ENCODE data around the gene GPNMB.

Gene GPNMB

GRCh38 chr7:23285657-23286646, 39.4 kb downstream of the GPNMB start:
- H3K9me2 ChIP-seq (ENCODE audit: low read depth, low read length) = no peaks in the 10 kb centered on the region
- no peak overlapping the region for H3K27ac ChIP-seq (ENCODE audit: low read depth, low read length, poor library complexity, severe bottlenecking)
- H3K4me3 ChIP-seq (ENCODE audit: low read depth, low read length, poor library complexity, severe bottlenecking) = no peak overlapping the region
- no peaks in the 10 kb centered on the region for H3K27me3 ChIP-seq (ENCODE audit: insufficient read depth, low read length)
- H3K36me3 ChIP-seq (ENCODE audit: insufficient read depth, low read length) = no peaks in the 10 kb centered on the region
- 0 out of 2 replicates have a peak, but pooled peaks cover 4% of the 10 kb centered on the region for H3F3A ChIP-seq (ENCODE audit: insufficient read depth, low read length)
- H3K4me2 ChIP-seq (ENCODE audit: low read length) = no peak overlapping the region
- H2AFZ ChIP-seq (ENCODE audit: low read length) = no peak overlapping the region
- no peaks in the 10 kb centered on the region for H4K20me1 ChIP-seq (ENCODE audit: insufficient read depth, low read length)
- H3K9me3 ChIP-seq (ENCODE audit: low read length) = no peaks in the 10 kb centered on the region
- H3K9ac ChIP-seq (ENCODE audit: low read length) = no peak overlapping the region
- no peaks in the 10 kb centered on the region for H3K79me2 ChIP-seq (ENCODE audit: insufficient read depth, low read length)
- TF ChIP-seq CTCF (IDR thresholded peaks at IDR 0.05; ENCODE audit: low read length) = no peak
- no peak for TF ChIP-seq EZH2 (IDR thresholded peaks at IDR 0.05; ENCODE audit: borderline replicate concordance, low read length)
- H3K4me1 ChIP-seq (ENCODE audit: insufficient read depth, low read length, severe bottlenecking) = peaks cover 5% of the 10 kb centered on the region

- Histone ChIP-seq H3K4me3 (ENCODE audit: low read depth, low read length, poor library complexity, severe bottlenecking) (no peak overlapping the region), H3K9ac (ENCODE audit: low read length) (no peak overlapping the region), H3F3A (ENCODE audit: insufficient read depth, low read length) (0 out of 2 replicates have a peak, but pooled peaks cover 4% of the 10 kb centered on the region), H3K4me2 (ENCODE audit: low read length) (no peak overlapping the region), H3K36me3 (ENCODE audit: insufficient read depth, low read length) (no peaks in the 10 kb centered on the region), H2AFZ (ENCODE audit: low read length) (peak overlapping the region; percentile 24; the same call in 1 of the 2 replicates), H3K27ac (ENCODE audit: low read depth, low read length, poor library complexity, severe bottlenecking) (no peak overlapping the region), H3K27me3 (ENCODE audit: insufficient read depth, low read length) (no peaks in the 10 kb centered on the region), H3K9me2 (ENCODE audit: low read depth, low read length) (no peaks in the 10 kb centered on the region), H4K20me1 (ENCODE audit: insufficient read depth, low read length) (no peaks in the 10 kb centered on the region), H3K9me3 (ENCODE audit: low read length) (no peaks in the 10 kb centered on the region), H3K79me2 (ENCODE audit: insufficient read depth, low read length) (no peaks in the 10 kb centered on the region), H3K4me1 (ENCODE audit: insufficient read depth, low read length, severe bottlenecking) (peaks cover 5% of the 10 kb centered on the region)
- TF ChIP-seq CTCF (IDR thresholded peaks at IDR 0.05; ENCODE audit: low read length) (no peak), EZH2 (IDR thresholded peaks at IDR 0.05; ENCODE audit: borderline replicate concordance, low read length) (no peak)
Measured at GRCh38 chr7:23287612-23288011, 41.0 kb downstream of the GPNMB start.

- no peak overlapping the region for H2AFZ ChIP-seq (ENCODE audit: low read length)
- H3K27ac ChIP-seq (ENCODE audit: low read depth, low read length, poor library complexity, severe bottlenecking) = no peak overlapping the region
- H4K20me1 ChIP-seq (ENCODE audit: insufficient read depth, low read length) = no peaks in the 10 kb centered on the region
- no peak overlapping the region for H3K4me3 ChIP-seq (ENCODE audit: low read depth, low read length, poor library complexity, severe bottlenecking)
- H3K4me1 ChIP-seq (ENCODE audit: insufficient read depth, low read length, severe bottlenecking) = peaks cover 5% of the 10 kb centered on the region
- TF ChIP-seq EZH2 (IDR thresholded peaks at IDR 0.05; ENCODE audit: borderline replicate concordance, low read length) (no peak), CTCF (IDR thresholded peaks at IDR 0.05; ENCODE audit: low read length) (no peak)
- no peaks in the 10 kb centered on the region for H3K9me3 ChIP-seq (ENCODE audit: low read length)
- no peaks in the 10 kb centered on the region for H3K79me2 ChIP-seq (ENCODE audit: insufficient read depth, low read length)
- H3K9ac ChIP-seq (ENCODE audit: low read length) = no peak overlapping the region
- no peaks in the 10 kb centered on the region for H3K9me2 ChIP-seq (ENCODE audit: low read depth, low read length)
- H3K4me2 ChIP-seq (ENCODE audit: low read length) = no peak overlapping the region
- no peaks in the 10 kb centered on the region for H3K27me3 ChIP-seq (ENCODE audit: insufficient read depth, low read length)
- no peaks in the 10 kb centered on the region for H3K36me3 ChIP-seq (ENCODE audit: insufficient read depth, low read length)
- 0 out of 2 replicates have a peak, but pooled peaks cover 4% of the 10 kb centered on the region for H3F3A ChIP-seq (ENCODE audit: insufficient read depth, low read length)
Measured at GRCh38 chr7:23290993-23291392, 44.4 kb downstream of the GPNMB start.
